ENCODE data around the gene MTHFSD.
A peak's percentile ranks its signal among the peaks of the same experiment; 100 is the strongest.

DNA sequence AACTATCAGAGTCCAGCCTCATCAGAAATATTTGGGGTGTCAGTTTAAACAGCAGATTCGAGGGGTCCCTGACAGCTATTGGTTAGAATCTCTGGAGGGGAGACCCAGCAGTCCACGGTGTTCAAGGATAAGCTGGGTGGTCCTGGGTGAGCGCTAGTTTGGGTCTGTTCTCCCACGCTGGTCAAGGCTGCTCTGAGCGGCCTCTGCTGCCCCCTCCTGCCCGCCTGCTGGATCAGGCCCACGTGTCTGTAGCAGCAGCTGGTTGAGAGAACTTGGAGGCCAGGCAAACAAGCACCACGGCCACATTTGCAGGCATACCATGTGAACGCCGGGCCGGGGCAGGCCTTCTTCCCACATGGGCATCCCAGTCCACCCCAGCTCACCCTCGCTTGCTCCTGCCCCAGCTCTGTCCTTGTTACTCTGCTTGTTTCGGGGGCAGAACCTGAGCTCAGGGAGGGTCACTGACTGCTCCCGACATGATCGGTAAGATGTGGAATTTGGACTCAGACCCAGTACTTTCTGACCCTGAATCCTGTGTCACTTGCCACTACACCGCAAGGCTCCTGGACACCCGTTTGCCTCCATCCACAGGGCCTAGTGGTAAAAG is 37.3 kb downstream of the MTHFSD start:
- TF ChIP-seq, protein P1, sequence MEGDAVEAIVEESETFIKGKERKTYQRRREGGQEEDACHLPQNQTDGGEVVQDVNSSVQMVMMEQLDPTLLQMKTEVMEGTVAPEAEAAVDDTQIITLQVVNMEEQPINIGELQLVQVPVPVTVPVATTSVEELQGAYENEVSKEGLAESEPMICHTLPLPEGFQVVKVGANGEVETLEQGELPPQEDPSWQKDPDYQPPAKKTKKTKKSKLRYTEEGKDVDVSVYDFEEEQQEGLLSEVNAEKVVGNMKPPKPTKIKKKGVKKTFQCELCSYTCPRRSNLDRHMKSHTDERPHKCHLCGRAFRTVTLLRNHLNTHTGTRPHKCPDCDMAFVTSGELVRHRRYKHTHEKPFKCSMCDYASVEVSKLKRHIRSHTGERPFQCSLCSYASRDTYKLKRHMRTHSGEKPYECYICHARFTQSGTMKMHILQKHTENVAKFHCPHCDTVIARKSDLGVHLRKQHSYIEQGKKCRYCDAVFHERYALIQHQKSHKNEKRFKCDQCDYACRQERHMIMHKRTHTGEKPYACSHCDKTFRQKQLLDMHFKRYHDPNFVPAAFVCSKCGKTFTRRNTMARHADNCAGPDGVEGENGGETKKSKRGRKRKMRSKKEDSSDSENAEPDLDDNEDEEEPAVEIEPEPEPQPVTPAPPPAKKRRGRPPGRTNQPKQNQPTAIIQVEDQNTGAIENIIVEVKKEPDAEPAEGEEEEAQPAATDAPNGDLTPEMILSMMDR (IDR thresholded peaks at IDR 0.05): peak in 1 of 3 donors; percentile 67
- no peak for TF ChIP-seq POLR2A (IDR thresholded peaks at IDR 0.05)

All from breast epithelium (tissue), 3 donors.